SK-N-SH (cell line): ENCODE measurements around the gene PRKCQ. TPM values are rescaled to one million over a fixed set of nuclear protein-coding genes. Genes with fewer than 3 reads are reported as not detected.

ENCODE experiments used
- CTCF ChIA-PET: fragments of 300-600, 350-600 bp; formaldehyde crosslinking; extraction: SDS; loops from one replicate; lab custom pipeline; 2021; lab: Yijun Ruan, JAX
- POLR2A ChIA-PET: fragments of 350-600 bp; sonication (Branson Sonifier 250); formaldehyde crosslinking; extraction: SDS; loops from one replicate; lab custom pipeline; 2020; ENCODE audit warnings: antibody characterized with exemption, inconsistent platforms; lab: Yijun Ruan, JAX
- DNase-seq: peaks from one replicate; pipeline ENCODE4 v3.0.0; 2012
- H2AFZ ChIP-seq: fragments of 200-600 bp; sonication (generic); 2 replicates; pipeline ENCODE4 v1.8.1; 2016; ENCODE audit warnings: antibody characterized with exemption, mild to moderate bottlenecking, low read depth
- H3F3A ChIP-seq: fragments of 200-600 bp; sonication (generic); replicated peaks from 2 replicates; pipeline ENCODE3; 2016; ENCODE audit warnings: antibody characterized with exemption, mild to moderate bottlenecking; ENCODE audit not compliant: insufficient read depth
- H3K27ac ChIP-seq, 2 experiments: fragments of 200-500 bp in 1 of 2; fragments of 200-600 bp in 1 of 2; sonication (Bioruptor generic) in 1 of 2; sonication (generic), shearing (Covaris generic) in 1 of 2; 2 replicates each; pipeline versions ENCODE4 v1.5.1 to v1.6.1; 2014 to 2016; ENCODE audit warnings: low read depth in 2 of 2, inconsistent platforms in 1 of 2, low read length in 1 of 2, mild to moderate bottlenecking in 1 of 2, mixed read lengths in 1 of 2
- H3K27me3 ChIP-seq: fragments of 200-600 bp; sonication (generic), shearing (Covaris generic); 2 replicates; pipeline ENCODE4 v1.6.1; 2016; ENCODE audit warnings: mixed run types; ENCODE audit not compliant: insufficient read depth
- H3K36me3 ChIP-seq, 2 experiments: fragments of 200-500 bp in 1 of 2; fragments of 200-600 bp in 1 of 2; sonication (Bioruptor generic) in 1 of 2; sonication (generic) in 1 of 2; replicated peaks in 1 of 2; 2 replicates each; pipeline versions ENCODE3 to v1.5.1; 2014 to 2016; ENCODE audit warnings: low read length in 1 of 2, mild to moderate bottlenecking in 1 of 2; ENCODE audit not compliant: insufficient read depth in 2 of 2, control insufficient read depth in 1 of 2
- H3K4me1 ChIP-seq, 2 experiments: fragments of 200-500 bp in 1 of 2; fragments of 200-600 bp in 1 of 2; sonication (Bioruptor generic) in 1 of 2; sonication (generic), shearing (Covaris generic) in 1 of 2; 2 replicates each; pipeline versions ENCODE4 v1.5.1 to v1.6.1; 2014 to 2016; ENCODE audit warnings: low read depth in 1 of 2, low read length in 1 of 2, mixed run types in 1 of 2; ENCODE audit not compliant: insufficient read depth in 2 of 2, control insufficient read depth in 1 of 2
- H3K4me2 ChIP-seq: fragments of 200-600 bp; sonication (generic), shearing (Covaris generic); 2 replicates; pipeline ENCODE4 v1.6.1; 2017; ENCODE audit warnings: mixed run types
- H3K4me3 ChIP-seq, 2 experiments: fragments of 200-500 bp in 1 of 2; fragments of 200-600 bp in 1 of 2; sonication (Bioruptor generic) in 1 of 2; sonication (generic), shearing (Covaris generic) in 1 of 2; 2 replicates each; pipeline versions ENCODE4 v1.5.1 to v1.8.1; 2014 to 2016; ENCODE audit warnings: low read depth in 2 of 2, inconsistent platforms in 1 of 2, low read length in 1 of 2, mild to moderate bottlenecking in 1 of 2, mixed read lengths in 1 of 2, moderate library complexity in 1 of 2
- H3K79me2 ChIP-seq: fragments of 200-600 bp; sonication (generic); 2 replicates; pipeline ENCODE4 v1.8.1; 2017; ENCODE audit warnings: mild to moderate bottlenecking; ENCODE audit not compliant: insufficient read depth
- H3K9ac ChIP-seq: fragments of 200-600 bp; sonication (generic); 2 replicates; pipeline ENCODE4 v1.6.1; 2017; ENCODE audit warnings: mixed run types
- H3K9me2 ChIP-seq: fragments of 200-600 bp; sonication (generic); 2 replicates; pipeline ENCODE4 v1.6.1; 2017; ENCODE audit warnings: mixed run types
- H3K9me3 ChIP-seq: fragments of 200-600 bp; sonication (generic); 2 replicates; pipeline ENCODE4 v1.6.1; 2017; ENCODE audit warnings: mixed run types, mild to moderate bottlenecking, moderate library complexity
- H4K20me1 ChIP-seq: fragments of 200-600 bp; sonication (generic); 2 replicates; pipeline ENCODE4 v1.6.1; 2017; ENCODE audit warnings: mild to moderate bottlenecking, mixed run types; ENCODE audit not compliant: insufficient read depth
- CHD2 ChIP-seq: fragments of 150-350 bp; IDR thresholded peaks from 2 replicates; pipeline ENCODE4 v1.6.1; 2018; ENCODE audit warnings: low read length; ENCODE audit not compliant: partially characterized antibody
- ELF1 ChIP-seq: IDR thresholded peaks from 2 replicates; pipeline ENCODE4 v1.4.0; 2012
- FOSL2 ChIP-seq: IDR thresholded peaks from 2 replicates; pipeline ENCODE4 v1.4.0; 2012; ENCODE audit warnings: low read depth, mild to moderate bottlenecking, moderate library complexity, borderline replicate concordance
- GABPA ChIP-seq: IDR thresholded peaks from 2 replicates; pipeline ENCODE4 v1.4.0; 2012; ENCODE audit warnings: low read depth, mild to moderate bottlenecking
- JUND ChIP-seq: IDR thresholded peaks from 2 replicates; pipeline ENCODE4 v1.4.0; 2012
- POLR2AphosphoS5 ChIP-seq: IDR thresholded peaks from 2 replicates; pipeline ENCODE4 v1.6.1; 2012; ENCODE audit warnings: low read depth, low read length
- RCOR1 ChIP-seq: fragments of 150-350 bp; IDR thresholded peaks from 2 replicates; pipeline ENCODE4 v1.6.1; 2017; ENCODE audit warnings: antibody characterized with exemption, low read length
- RFX5 ChIP-seq: IDR thresholded peaks from 2 replicates; pipeline ENCODE4 v1.6.1; 2012; ENCODE audit warnings: mild to moderate bottlenecking, improper control_type of control experiment, low read length
- RXRA ChIP-seq: IDR thresholded peaks from 2 replicates; pipeline ENCODE4 v1.4.0; 2012; ENCODE audit warnings: low read depth, mild to moderate bottlenecking, borderline replicate concordance
- TEAD4 ChIP-seq: IDR thresholded peaks from 2 replicates; pipeline ENCODE4 v1.4.0; 2012; ENCODE audit warnings: mild to moderate bottlenecking, borderline replicate concordance; ENCODE audit not compliant: insufficient read depth
- USF1 ChIP-seq: IDR thresholded peaks from 2 replicates; pipeline ENCODE4 v1.4.0; 2012; ENCODE audit warnings: low read depth, borderline replicate concordance
- USF2 ChIP-seq: fragments of 150-350 bp; IDR thresholded peaks from 2 replicates; pipeline ENCODE4 v1.6.1; 2017; ENCODE audit warnings: antibody characterized with exemption, low read length, low read depth, borderline replicate concordance
- YY1 ChIP-seq: IDR thresholded peaks from 2 replicates; pipeline ENCODE4 v1.4.0; 2012; ENCODE audit warnings: low read depth, mild to moderate bottlenecking
- WGBS: methylation state at CpG from one replicate; pipeline ENCODE4 v1.1.6; 2017; ENCODE audit warnings: low lambda C conversion rate; 5-methylcytosine and 5-hydroxymethylcytosine counted together
- polyA plus RNA-seq, 3 experiments: library from polyadenylated mRNA; depleted of rRNA; stranded (reverse); fragments of >200 nt; gene quantifications; 2 replicates each; pipeline ENCODE4 v1.2.3, GENCODE V29; 2012

The PRKCQ gene
- polyA plus RNA-seq, 1 of the 3 experiments (the other 2 are of a cell fraction): 0.18 TPM

GRCh38 chr10:6491841-6492609, 88.1 kb downstream of the PRKCQ start:
- WGBS: 53% methylated on average over 9 of the region's 9 CpGs
- no peak for DNase-seq
- TF ChIP-seq USF1 (no peak), GABPA (no peak), ELF1 (no peak), CHD2 (no peak)

GRCh38 chr10:6490614-6491013, 89.5 kb downstream of the PRKCQ start:
- no peak overlapping the region for H2AFZ ChIP-seq
- POLR2A ChIA-PET: no interaction called here
- H3K27me3 ChIP-seq: peaks cover 8% of the 10 kb centered on the region; the same call in 1 of the 2 replicates
- H3K9ac ChIP-seq: no peak overlapping the region
- H3K4me2 ChIP-seq: no peak overlapping the region
- H3K9me2 ChIP-seq: no peaks in the 10 kb centered on the region
- H3K9me3 ChIP-seq: no peaks in the 10 kb centered on the region
- no peak overlapping the region for H3K27ac ChIP-seq
- DNase-seq: no peak
- no peak overlapping the region for H3K4me3 ChIP-seq
- CTCF ChIA-PET: interaction anchor here (0.7 kb wide), 1 partner anchor 42 kb away, joined by 3 read pairs; no protein-coding TSS in a partner anchor
- H3K4me1 ChIP-seq: no peaks in the 10 kb centered on the region
- WGBS: 44% methylated on average over 4 of the region's 4 CpGs
- no peaks in the 10 kb centered on the region for H4K20me1 ChIP-seq
- no peaks in the 10 kb centered on the region for H3K79me2 ChIP-seq
- no peak for TF ChIP-seq POLR2AphosphoS5
- no peak for TF ChIP-seq ELF1
- no peak for TF ChIP-seq FOSL2
- no peak for TF ChIP-seq JUND
- no peak for TF ChIP-seq YY1
- TF ChIP-seq RFX5: no peak
- no peak for TF ChIP-seq RXRA
- TF ChIP-seq GABPA: no peak
- TF ChIP-seq TEAD4: no peak
- TF ChIP-seq CHD2: no peak
- TF ChIP-seq RCOR1: no peak
- no peak for TF ChIP-seq USF2
- TF ChIP-seq, all 33 proteins: peak for 0
- no peaks in the 10 kb centered on the region for H3K36me3 ChIP-seq
- no peaks in the 10 kb centered on the region for H3F3A ChIP-seq

More at GRCh38 chr10:6491841-6492609, 88.1 kb downstream of the PRKCQ start:
- Histone ChIP-seq H3K4me3 (no peak overlapping the region), H4K20me1 (no peaks in the 10 kb centered on the region), H3K4me1 (no peaks in the 10 kb centered on the region), H3K27ac (no peak overlapping the region), H3F3A (no peaks in the 10 kb centered on the region), H2AFZ (no peak overlapping the region), H3K4me2 (no peak overlapping the region), H3K27me3 (peaks cover 13% of the 10 kb centered on the region; the same call in 1 of the 2 replicates), H3K36me3 (no peaks in the 10 kb centered on the region), H3K9me3 (no peaks in the 10 kb centered on the region), H3K9ac (no peak overlapping the region), H3K79me2 (no peaks in the 10 kb centered on the region), H3K9me2 (no peaks in the 10 kb centered on the region)
- POLR2A ChIA-PET: no interaction called here
- CTCF ChIA-PET: no interaction called here
